Measurements from ENCODE around the gene NALF2.

NALF2 gene

GRCh38 chrX:69510137-69510715 lies 6.1 kb downstream of the NALF2 start:
- no peak overlapping the region for H3K4ac ChIP-seq (ENCODE audit: low read depth in 1 of 2, low read length in 2 of 2)
- H2BK15ac ChIP-seq (ENCODE audit: low read depth, poor library complexity, severe bottlenecking) = no peak overlapping the region
- H2BK5ac ChIP-seq (ENCODE audit: low read depth, low read length, poor library complexity, severe bottlenecking) = no peak overlapping the region
- no peaks in the 10 kb centered on the region for H3K36me3 ChIP-seq (ENCODE audit: control insufficient read depth in 1 of 2, insufficient read depth in 2 of 2, low read depth in 1 of 2, low read length in 2 of 2)
- peaks cover 1% of the 10 kb centered on the region for H3K4me1 ChIP-seq (ENCODE audit: control insufficient read depth, insufficient read depth, low read depth, low read length)
- no peak overlapping the region for H3K14ac ChIP-seq (ENCODE audit: low read length in 2 of 2)
- H2BK12ac ChIP-seq (ENCODE audit: low read length in 2 of 2) = no peak overlapping the region
- no peak overlapping the region for H2AK5ac ChIP-seq (ENCODE audit: low read length, severe bottlenecking)
- no CpG with 5 or more reads among the region's 6 CpGs for WGBS
- no peak overlapping the region for H4K91ac ChIP-seq (ENCODE audit: low read length)
- no peak overlapping the region for H2AFZ ChIP-seq (ENCODE audit: low read depth, low read length)
- no peak overlapping the region for H3K9ac ChIP-seq (ENCODE audit: low read length)
- H3K9me3 ChIP-seq (ENCODE audit: control insufficient read depth, low read length) = no peaks in the 10 kb centered on the region
- H3K27ac ChIP-seq (ENCODE audit: low read length, poor library complexity, severe bottlenecking) = no peak overlapping the region
- H3K4me3 ChIP-seq (ENCODE audit: insufficient read depth in 1 of 2, low read depth in 1 of 2, low read length in 2 of 2) = no peak overlapping the region
- no peak overlapping the region for H2BK120ac ChIP-seq (ENCODE audit: low read depth, low read length)
- no peak overlapping the region for H3K18ac ChIP-seq (ENCODE audit: low read depth in 1 of 2, low read length in 2 of 2)
- no peak overlapping the region for H3K4me2 ChIP-seq (ENCODE audit: low read length, poor library complexity, severe bottlenecking)
- no peak for DNase-seq
- peaks cover 30 to 89% of the 10 kb centered on the region in 2 experiments for H3K27me3 ChIP-seq (ENCODE audit: control insufficient read depth in 1 of 2, insufficient read depth in 1 of 2, low read length in 2 of 2)
- no peaks in the 10 kb centered on the region for H3K79me1 ChIP-seq (replicated peaks; ENCODE audit: low read length, poor library complexity, severe bottlenecking)
- no peak overlapping the region for H4K8ac ChIP-seq (ENCODE audit: low read length)
- H3K23ac ChIP-seq (ENCODE audit: low read length in 2 of 2) = no peak overlapping the region

- Histone ChIP-seq H4K91ac (ENCODE audit: low read length) (no peak overlapping the region), H3K4me1 (ENCODE audit: control insufficient read depth, insufficient read depth, low read depth, low read length) (no peaks in the 10 kb centered on the region), H4K8ac (ENCODE audit: low read length) (no peak overlapping the region), H2BK15ac (ENCODE audit: low read depth, poor library complexity, severe bottlenecking) (no peak overlapping the region), H3K9me3 (ENCODE audit: control insufficient read depth, low read length) (no peaks in the 10 kb centered on the region), H3K18ac (ENCODE audit: low read depth in 1 of 2, low read length in 2 of 2) (no peak overlapping the region), H3K4ac (ENCODE audit: low read depth in 1 of 2, low read length in 2 of 2) (no peak overlapping the region), H3K79me1 (replicated peaks; ENCODE audit: low read length, poor library complexity, severe bottlenecking) (no peaks in the 10 kb centered on the region), H3K9ac (ENCODE audit: low read length) (no peak overlapping the region), H3K4me2 (ENCODE audit: low read length, poor library complexity, severe bottlenecking) (no peak overlapping the region), H3K27ac (ENCODE audit: low read length, poor library complexity, severe bottlenecking) (no peak overlapping the region), H2BK12ac (ENCODE audit: low read length in 2 of 2) (no peak overlapping the region), H2BK120ac (ENCODE audit: low read depth, low read length) (no peak overlapping the region), H3K4me3 (ENCODE audit: insufficient read depth in 1 of 2, low read depth in 1 of 2, low read length in 2 of 2) (no peak overlapping the region), H2BK5ac (ENCODE audit: low read depth, low read length, poor library complexity, severe bottlenecking) (no peak overlapping the region), H2AK5ac (ENCODE audit: low read length, severe bottlenecking) (no peak overlapping the region), H3K27me3 (ENCODE audit: control insufficient read depth in 1 of 2, insufficient read depth in 1 of 2, low read length in 2 of 2) (peaks cover 25 to 92% of the 10 kb centered on the region in 2 experiments), H3K36me3 (ENCODE audit: control insufficient read depth in 1 of 2, insufficient read depth in 2 of 2, low read depth in 1 of 2, low read length in 2 of 2) (no peaks in the 10 kb centered on the region), H3K23ac (ENCODE audit: low read length in 2 of 2) (no peak overlapping the region), H2AFZ (ENCODE audit: low read depth, low read length) (no peak overlapping the region), H3K14ac (ENCODE audit: low read length in 2 of 2) (no peak overlapping the region)
- 75% methylated on average over 3 of the region's 3 CpGs for WGBS
- DNase-seq = no peak
Observed at GRCh38 chrX:69510914-69511513, 6.9 kb downstream of the NALF2 start.

GRCh38 chrX:69522052-69522451 lies 17.9 kb downstream of the NALF2 start:
- H3K14ac ChIP-seq (ENCODE audit: low read length in 2 of 2) = no peak overlapping the region
- H3K4me2 ChIP-seq (ENCODE audit: low read length, poor library complexity, severe bottlenecking) = no peak overlapping the region
- H4K91ac ChIP-seq (ENCODE audit: low read length) = no peak overlapping the region
- no peak overlapping the region for H3K4me3 ChIP-seq (ENCODE audit: insufficient read depth in 1 of 2, low read depth in 1 of 2, low read length in 2 of 2)
- H2BK15ac ChIP-seq (ENCODE audit: low read depth, poor library complexity, severe bottlenecking) = no peak overlapping the region
- peaks cover 0 to 86% of the 10 kb centered on the region in 2 experiments for H3K27me3 ChIP-seq (ENCODE audit: control insufficient read depth in 1 of 2, insufficient read depth in 1 of 2, low read length in 2 of 2)
- peaks cover 5% of the 10 kb centered on the region for H3K9me3 ChIP-seq (ENCODE audit: control insufficient read depth, low read length)
- H3K23ac ChIP-seq (ENCODE audit: low read length in 2 of 2) = no peak overlapping the region
- H3K4ac ChIP-seq (ENCODE audit: low read depth in 1 of 2, low read length in 2 of 2) = no peak overlapping the region
- H2BK12ac ChIP-seq (ENCODE audit: low read length in 2 of 2) = no peak overlapping the region
- no peaks in the 10 kb centered on the region for H3K36me3 ChIP-seq (ENCODE audit: control insufficient read depth in 1 of 2, insufficient read depth in 2 of 2, low read depth in 1 of 2, low read length in 2 of 2)
- H3K79me1 ChIP-seq (replicated peaks; ENCODE audit: low read length, poor library complexity, severe bottlenecking) = no peaks in the 10 kb centered on the region
- no peak overlapping the region for H2BK120ac ChIP-seq (ENCODE audit: low read depth, low read length)
- no peak overlapping the region for H2AK5ac ChIP-seq (ENCODE audit: low read length, severe bottlenecking)
- no peak overlapping the region for H2AFZ ChIP-seq (ENCODE audit: low read depth, low read length)
- no peak overlapping the region for H3K27ac ChIP-seq (ENCODE audit: low read length, poor library complexity, severe bottlenecking)
- H3K4me1 ChIP-seq (ENCODE audit: control insufficient read depth, insufficient read depth, low read depth, low read length) = no peaks in the 10 kb centered on the region
- H3K18ac ChIP-seq (ENCODE audit: low read depth in 1 of 2, low read length in 2 of 2) = no peak overlapping the region
- no peak for DNase-seq
- H3K9ac ChIP-seq (ENCODE audit: low read length) = no peak overlapping the region
- H2BK5ac ChIP-seq (ENCODE audit: low read depth, low read length, poor library complexity, severe bottlenecking) = no peak overlapping the region
- no peak overlapping the region for H4K8ac ChIP-seq (ENCODE audit: low read length)

GRCh38 chrX:69523314-69523713 lies 19.2 kb downstream of the NALF2 start:
- H3K27ac ChIP-seq (ENCODE audit: low read length, poor library complexity, severe bottlenecking) = no peak overlapping the region
- peaks cover 5% of the 10 kb centered on the region for H3K9me3 ChIP-seq (ENCODE audit: control insufficient read depth, low read length)
- no peak overlapping the region for H3K4me2 ChIP-seq (ENCODE audit: low read length, poor library complexity, severe bottlenecking)
- H3K9ac ChIP-seq (ENCODE audit: low read length) = no peak overlapping the region
- H4K8ac ChIP-seq (ENCODE audit: low read length) = no peak overlapping the region
- no peaks in the 10 kb centered on the region for H3K79me1 ChIP-seq (replicated peaks; ENCODE audit: low read length, poor library complexity, severe bottlenecking)
- H3K36me3 ChIP-seq (ENCODE audit: control insufficient read depth in 1 of 2, insufficient read depth in 2 of 2, low read depth in 1 of 2, low read length in 2 of 2) = no peaks in the 10 kb centered on the region
- H2AK5ac ChIP-seq (ENCODE audit: low read length, severe bottlenecking) = no peak overlapping the region
- no peak overlapping the region for H2BK120ac ChIP-seq (ENCODE audit: low read depth, low read length)
- no peak overlapping the region for H3K4me3 ChIP-seq (ENCODE audit: insufficient read depth in 1 of 2, low read depth in 1 of 2, low read length in 2 of 2)
- no peak overlapping the region for H3K23ac ChIP-seq (ENCODE audit: low read length in 2 of 2)
- no peak overlapping the region for H2BK12ac ChIP-seq (ENCODE audit: low read length in 2 of 2)
- H2AFZ ChIP-seq (ENCODE audit: low read depth, low read length) = no peak overlapping the region
- H3K4me1 ChIP-seq (ENCODE audit: control insufficient read depth, insufficient read depth, low read depth, low read length) = no peaks in the 10 kb centered on the region
- DNase-seq = no peak
- 61% methylated on average over 2 of the region's 4 CpGs for WGBS
- no peak overlapping the region for H4K91ac ChIP-seq (ENCODE audit: low read length)
- H3K14ac ChIP-seq (ENCODE audit: low read length in 2 of 2) = no peak overlapping the region
- peaks cover 0 to 88% of the 10 kb centered on the region in 2 experiments for H3K27me3 ChIP-seq (ENCODE audit: control insufficient read depth in 1 of 2, insufficient read depth in 1 of 2, low read length in 2 of 2)
- no peak overlapping the region for H3K18ac ChIP-seq (ENCODE audit: low read depth in 1 of 2, low read length in 2 of 2)
- H3K4ac ChIP-seq (ENCODE audit: low read depth in 1 of 2, low read length in 2 of 2) = no peak overlapping the region
- H2BK5ac ChIP-seq (ENCODE audit: low read depth, low read length, poor library complexity, severe bottlenecking) = no peak overlapping the region
- no peak overlapping the region for H2BK15ac ChIP-seq (ENCODE audit: low read depth, poor library complexity, severe bottlenecking)
